ENCODE measurements around the gene DNM1L.

Gene DNM1L

DNA sequence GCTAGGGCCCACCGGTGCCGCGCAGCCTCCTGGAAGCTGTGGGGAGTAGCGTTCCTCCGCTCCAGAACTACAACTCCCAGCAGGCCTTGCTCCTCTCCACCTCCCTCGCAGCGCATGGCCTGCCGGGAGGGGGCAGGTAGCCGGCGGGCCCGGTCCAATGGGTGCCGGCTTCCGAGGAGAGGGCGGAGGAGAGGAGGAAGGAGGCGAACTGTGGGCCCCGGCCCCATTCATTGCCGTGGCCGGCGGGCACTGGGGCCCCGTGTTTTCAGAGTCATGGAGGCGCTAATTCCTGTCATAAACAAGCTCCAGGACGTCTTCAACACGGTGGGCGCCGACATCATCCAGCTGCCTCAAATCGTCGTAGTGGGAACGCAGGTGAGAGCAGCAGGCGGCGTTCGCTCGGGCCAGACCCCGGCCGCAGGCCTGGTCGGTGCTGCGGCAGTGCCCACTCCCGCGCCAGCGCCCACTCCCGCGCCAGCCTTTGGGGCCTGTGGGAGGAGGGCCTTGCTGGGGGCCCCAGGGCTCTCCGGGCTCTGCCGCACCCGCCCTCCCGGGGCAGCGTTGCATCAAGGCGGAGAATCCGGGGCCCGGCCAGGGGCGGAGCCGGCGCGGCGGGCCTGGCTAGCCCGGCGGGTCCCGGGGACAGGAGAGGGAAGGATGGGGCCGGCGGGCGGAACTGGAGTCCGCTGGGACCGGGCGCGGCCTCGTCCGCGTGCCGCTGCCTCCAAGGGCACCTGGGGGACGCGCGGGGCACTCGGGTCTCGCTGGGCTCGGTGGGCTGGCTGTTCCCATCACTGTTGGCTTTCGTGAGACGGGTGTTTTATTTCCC is at the start of gene DNM1L:
Gene DNM1L (plus strand): TSS at position 211 of the 829 bp plus-strand sequence. CDS start 63 bp downstream, at position 274.
- DNase-seq (ENCODE audit: low read depth in 1 of 2, low spot score in 1 of 2), result peak; percentile 81 to 82

- no peak for DNase-seq (ENCODE audit: low read depth in 1 of 2, low spot score in 1 of 2)
These were observed 37.7 kb upstream of the DNM1L start for GRCh38 chr12:32641287-32641901.

DNA sequence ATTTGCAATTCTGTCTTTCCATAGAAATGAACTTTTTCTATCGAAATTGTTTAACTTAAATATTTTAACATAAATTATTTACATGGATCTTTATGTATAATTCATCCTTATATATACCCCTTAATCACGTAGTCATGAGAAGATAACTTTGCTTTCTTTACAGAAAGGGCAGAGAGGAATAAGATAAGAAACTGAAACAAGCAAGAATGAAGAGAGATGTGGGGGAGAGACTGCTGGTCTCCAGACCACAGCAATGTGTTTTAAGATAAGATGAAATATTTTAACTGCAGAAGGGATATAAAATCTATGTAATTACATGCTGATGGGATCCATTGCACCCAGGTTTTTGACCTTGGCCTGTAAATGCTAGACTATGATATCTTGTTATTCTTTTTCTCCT is 34.7 kb upstream of the DNM1L start:
- no peak for DNase-seq (ENCODE audit: low read depth in 1 of 2, low spot score in 1 of 2)

GRCh38 chr12:32647275-32647674 is 31.8 kb upstream of the DNM1L start:
- DNase-seq (ENCODE audit: low read depth in 1 of 2, low spot score in 1 of 2), result no peak

- DNase-seq (ENCODE audit: low read depth in 1 of 2, low spot score in 1 of 2), result no peak
These were observed 28.6 kb upstream of the DNM1L start for GRCh38 chr12:32650508-32650907.

DNA sequence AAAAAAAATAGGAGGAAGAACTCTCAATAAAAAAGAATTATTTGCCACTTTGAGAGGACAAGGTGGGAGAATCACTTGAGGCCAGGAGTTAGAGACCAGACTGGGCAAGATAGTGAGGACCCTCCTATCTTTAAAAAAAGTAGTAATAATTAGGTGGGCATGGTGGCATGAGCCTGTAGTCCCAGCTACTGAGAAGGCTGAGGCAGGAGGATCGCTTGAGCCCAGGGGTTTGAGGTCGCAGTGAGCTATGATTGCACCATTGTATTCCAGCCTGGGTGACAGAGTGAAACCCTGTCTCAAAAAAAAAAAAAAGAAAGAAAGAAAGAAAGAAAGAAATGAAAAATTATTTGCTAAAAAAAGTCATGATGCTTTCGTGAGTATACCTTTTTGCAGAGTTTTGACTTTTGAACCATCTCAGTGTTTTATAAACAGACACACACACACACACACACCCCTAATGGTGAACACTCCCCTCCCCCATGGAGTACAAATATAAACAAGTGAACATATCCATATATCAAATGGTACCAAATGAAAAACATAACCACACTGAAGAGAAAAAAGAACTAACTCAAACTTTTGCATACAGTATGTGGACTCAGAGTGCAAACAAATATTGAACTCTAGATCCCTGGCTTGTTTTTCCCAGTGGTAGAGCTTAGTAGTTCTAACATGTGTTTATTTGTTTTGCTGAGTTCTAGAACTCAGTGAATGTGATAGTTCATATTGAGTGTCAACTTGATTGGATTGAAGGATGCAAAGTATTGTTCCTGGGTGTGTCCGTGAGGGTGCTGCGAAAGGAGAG is 27.7 kb upstream of the DNM1L start:
- DNase-seq (ENCODE audit: low read depth in 1 of 2, low spot score in 1 of 2), result no peak

DNA sequence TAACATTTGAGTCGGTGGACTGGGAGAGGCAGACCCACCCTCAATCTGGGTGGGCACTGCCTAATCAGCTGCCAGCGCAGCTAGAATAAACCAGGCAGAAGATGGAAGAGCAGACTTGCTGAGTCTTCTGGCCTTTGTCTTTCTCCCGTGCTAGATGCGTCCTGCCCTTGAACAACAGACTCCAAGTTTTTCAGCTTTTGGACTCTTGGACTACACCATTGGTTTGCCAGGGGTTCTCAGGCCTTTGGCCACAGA is 27.2 kb upstream of the DNM1L start:
- DNase-seq (ENCODE audit: low read depth in 1 of 2, low spot score in 1 of 2), result no peak

- DNase-seq (ENCODE audit: low read depth in 1 of 2, low spot score in 1 of 2), result no peak
These were observed 19.1 kb upstream of the DNM1L start for GRCh38 chr12:32659908-32660440.

GRCh38 chr12:32661706-32662105 is 17.4 kb upstream of the DNM1L start:
- DNase-seq (ENCODE audit: low read depth in 1 of 2, low spot score in 1 of 2), result no peak

GRCh38 chr12:32662665-32663064 is 16.4 kb upstream of the DNM1L start:
- no peak for DNase-seq (ENCODE audit: low read depth in 1 of 2, low spot score in 1 of 2)

GRCh38 chr12:32666018-32666417 is 13.1 kb upstream of the DNM1L start:
- DNase-seq (ENCODE audit: low read depth in 1 of 2, low spot score in 1 of 2), result no peak

DNA sequence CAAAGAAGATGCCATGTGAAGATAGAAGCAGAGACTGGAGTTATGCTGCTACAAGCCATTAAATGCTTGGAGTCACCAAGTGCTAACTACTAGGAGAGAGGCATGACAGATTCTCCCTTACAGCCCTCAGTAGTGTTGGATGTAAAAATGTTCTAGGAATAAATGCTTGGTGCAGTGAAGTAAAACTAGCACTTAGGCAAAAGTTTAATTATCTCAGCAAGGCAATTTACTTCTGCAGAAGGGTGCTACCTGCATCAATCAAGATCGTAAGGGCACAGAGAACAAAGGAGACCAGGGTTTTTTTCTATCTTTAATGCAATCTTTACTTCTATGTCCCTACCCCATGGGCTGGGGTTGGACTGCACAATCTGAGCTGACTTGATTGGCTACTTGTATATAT is 9.5 kb upstream of the DNM1L start:
- no peak for DNase-seq (ENCODE audit: low read depth in 1 of 2, low spot score in 1 of 2)

GRCh38 chr12:32671930-32672780 is 6.9 kb upstream of the DNM1L start:
- no peak for DNase-seq (ENCODE audit: low read depth in 1 of 2, low spot score in 1 of 2)

GRCh38 chr12:32679920-32680237 is 778 bp downstream of the DNM1L start:
- DNase-seq (ENCODE audit: low read depth in 1 of 2, low spot score in 1 of 2), result no peak

GRCh38 chr12:32680787-32681186 is 1.7 kb downstream of the DNM1L start:
- DNase-seq (ENCODE audit: low read depth in 1 of 2, low spot score in 1 of 2), result no peak

DNA sequence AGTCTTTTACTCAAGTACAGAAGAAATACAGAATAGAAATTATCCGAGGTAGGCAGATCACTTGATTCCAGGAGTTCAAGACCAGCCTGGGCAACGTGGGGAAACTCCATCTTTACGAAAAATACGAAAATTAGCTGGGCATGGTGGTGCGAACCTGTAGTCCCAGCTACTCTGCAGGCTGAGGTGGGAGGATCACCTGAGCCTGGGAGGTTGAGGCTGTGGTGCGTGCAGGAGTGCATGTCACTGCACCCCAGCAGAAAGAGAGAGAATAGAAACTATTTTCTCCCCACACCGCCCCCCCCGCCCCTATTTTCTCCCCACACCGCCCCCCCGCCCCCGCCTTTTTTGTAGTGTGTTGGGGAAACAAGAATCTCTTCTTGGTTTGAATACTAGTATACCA is 2.2 kb downstream of the DNM1L start:
- no peak for DNase-seq (ENCODE audit: low read depth in 1 of 2, low spot score in 1 of 2)

GRCh38 chr12:32686340-32686739 is 7.2 kb downstream of the DNM1L start:
- DNase-seq (ENCODE audit: low read depth in 1 of 2, low spot score in 1 of 2), result no peak

GRCh38 chr12:32688786-32689185 is 9.7 kb downstream of the DNM1L start:
- DNase-seq (ENCODE audit: low read depth in 1 of 2, low spot score in 1 of 2), result no peak

DNA sequence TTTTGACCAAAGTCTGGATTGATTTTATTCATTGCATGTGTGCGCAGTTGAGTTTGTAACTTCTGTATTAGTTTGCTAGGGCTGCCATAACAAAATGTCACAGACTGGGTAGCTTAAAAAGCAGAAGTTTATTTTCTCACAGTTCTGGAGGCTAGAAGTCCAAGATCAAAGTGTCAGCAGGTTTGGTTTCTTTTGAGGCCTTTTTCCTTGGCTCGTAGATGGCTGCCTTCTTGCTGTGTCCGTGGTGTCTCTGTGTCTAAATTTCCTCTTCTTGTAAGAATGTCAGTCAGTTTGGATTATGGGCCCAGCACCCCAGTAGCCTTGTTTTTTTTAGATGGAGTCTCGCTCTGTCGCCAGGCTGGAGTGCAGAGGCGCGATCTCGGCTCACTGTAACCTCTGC is 11.8 kb downstream of the DNM1L start:
- DNase-seq (ENCODE audit: low read depth in 1 of 2, low spot score in 1 of 2), result no peak

DNA sequence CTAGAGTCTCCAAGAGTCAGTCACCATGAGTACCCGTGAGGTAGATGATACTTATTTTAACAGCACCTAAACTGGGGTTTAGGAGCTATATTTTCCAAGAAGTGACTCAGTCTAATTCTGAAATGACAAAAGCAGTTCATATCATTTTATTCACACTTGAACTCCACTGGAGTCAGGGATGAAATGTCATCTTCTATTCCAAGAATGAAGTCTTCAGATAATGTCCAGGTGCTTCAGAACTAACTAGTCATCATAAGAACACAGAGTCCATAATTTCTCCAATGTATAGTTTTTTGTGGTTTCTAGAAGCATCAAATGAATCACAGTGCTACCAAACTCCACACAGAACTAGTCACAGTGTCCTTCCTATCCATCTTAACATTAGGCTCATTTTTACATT is 13.3 kb downstream of the DNM1L start:
- DNase-seq (ENCODE audit: low read depth in 1 of 2, low spot score in 1 of 2), result no peak

- DNase-seq (ENCODE audit: low read depth in 1 of 2, low spot score in 1 of 2), result no peak
These were observed 13.9 kb downstream of the DNM1L start for GRCh38 chr12:32693036-32693435.
